Measurements from ENCODE around the gene BCL2L13.

Gene BCL2L13

GRCh38 chr22:17777717-17778044 is 139.1 kb downstream of the BCL2L13 start:
- no peak for DNase-seq (ENCODE audit: low read depth, low spot score)

- no peak for DNase-seq (ENCODE audit: low read depth, low spot score)
Observed at GRCh38 chr22:17778412-17778976, 139.9 kb downstream of the BCL2L13 start.

GRCh38 chr22:17779286-17780115 is 140.9 kb downstream of the BCL2L13 start:
- DNase-seq (ENCODE audit: low read depth, low spot score) = no peak

GRCh38 chr22:17780116-17780740 is 141.7 kb downstream of the BCL2L13 start:
- DNase-seq (ENCODE audit: low read depth, low spot score) = no peak
